T-helper 22 cell (primary cell): Measurements from ENCODE around the gene SEMA4C.
"Not testable (repeated sequence)": the region's sequence is repeated elsewhere in the genome, so short reads cannot be mapped to it uniquely, and the experiment has no call there.

ENCODE experiments used
- DNase-seq: peaks from one replicate; pipeline ENCODE4 v3.0.0-alpha.2; 2020; ENCODE audit warnings: low read depth

Gene SEMA4C

GRCh38 chr2:96897491-96898134, 27.7 kb upstream of the SEMA4C start:
- DNase-seq = no peak

DNA sequence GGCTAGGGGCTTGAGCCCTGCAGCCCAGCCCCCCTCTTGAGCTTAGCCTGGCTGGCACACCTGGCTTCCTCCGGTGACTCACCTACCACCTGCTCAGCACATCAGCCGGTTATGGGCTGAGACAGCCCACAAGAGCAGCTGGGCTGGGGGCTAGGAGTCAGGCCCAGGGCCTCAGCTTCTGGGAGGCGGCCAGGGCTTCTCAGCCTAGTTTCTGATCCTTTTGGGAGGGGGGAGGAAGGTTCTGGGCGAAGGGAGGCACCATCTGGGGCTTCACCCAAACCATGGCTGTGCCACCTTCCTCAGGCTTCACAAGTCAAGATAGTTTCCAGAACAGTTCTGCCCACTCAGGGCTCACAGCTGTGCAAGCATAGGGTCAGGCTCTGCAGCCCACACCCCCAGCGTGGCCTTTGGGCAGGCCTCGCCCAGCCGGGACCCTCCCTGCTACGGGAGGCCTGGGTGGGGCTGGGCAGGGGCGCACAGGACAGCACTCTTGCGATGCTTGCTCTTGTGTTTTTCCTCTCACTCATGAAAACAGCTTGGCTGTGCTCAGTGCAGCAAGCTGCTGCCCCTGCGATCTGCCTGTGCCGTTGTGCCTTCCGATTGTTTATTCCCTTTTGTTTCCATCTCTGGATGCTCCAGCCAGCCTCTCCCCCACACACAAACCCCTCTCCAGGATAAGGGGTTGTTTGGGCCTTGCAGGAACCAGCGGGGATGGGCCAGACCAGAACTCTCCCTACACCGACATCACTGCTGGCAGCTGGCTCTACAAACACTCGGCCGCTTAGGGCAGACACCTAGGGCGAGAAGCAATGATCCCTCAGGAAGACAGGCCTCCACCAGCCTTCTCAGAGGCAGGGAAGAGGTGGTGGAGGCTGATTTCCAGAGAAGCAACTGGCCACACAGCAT, 26.1 kb upstream of the SEMA4C start:
- DNase-seq = no peak

DNA sequence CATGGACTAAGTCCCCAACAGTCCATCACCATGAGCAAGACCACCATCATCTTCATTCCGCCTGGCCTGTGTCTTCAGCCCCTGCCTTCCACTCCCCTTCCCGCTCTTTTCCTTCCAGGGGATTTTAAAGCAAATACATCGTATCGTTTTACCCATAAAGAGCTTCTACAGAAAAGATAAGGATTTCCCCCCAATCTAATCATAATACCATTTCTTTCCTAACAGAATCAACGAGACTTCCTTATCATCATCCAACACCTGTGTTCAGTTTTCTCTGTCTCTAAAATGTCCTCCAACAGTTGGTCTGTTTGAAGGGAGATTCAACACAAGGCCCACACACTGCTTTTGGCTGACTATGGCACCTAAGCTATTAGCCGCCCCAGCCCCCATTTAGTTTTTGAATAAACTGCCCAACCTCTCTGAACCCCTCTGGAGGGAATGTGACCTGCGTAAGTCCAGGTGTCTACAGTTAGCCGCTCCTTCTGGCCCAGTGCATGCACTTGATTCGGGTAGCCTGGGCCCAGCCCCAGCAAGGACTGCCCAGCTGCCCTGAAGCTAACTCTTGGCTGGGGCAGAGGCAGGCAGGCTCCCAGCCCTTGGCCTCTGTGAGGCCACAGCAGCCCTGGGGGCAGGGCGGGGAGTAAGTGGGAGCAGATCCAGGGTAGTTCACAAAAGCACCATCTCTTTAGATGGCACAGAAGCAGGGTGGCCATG, 25.3 kb upstream of the SEMA4C start:
- DNase-seq = no peak

- no peak for DNase-seq
These were observed 24.3 kb upstream of the SEMA4C start for GRCh38 chr2:96894151-96894531.

- DNase-seq = no peak
These were observed 23.6 kb upstream of the SEMA4C start for GRCh38 chr2:96893289-96894150.

GRCh38 chr2:96891591-96892333, 21.9 kb upstream of the SEMA4C start:
- no peak for DNase-seq

DNA sequence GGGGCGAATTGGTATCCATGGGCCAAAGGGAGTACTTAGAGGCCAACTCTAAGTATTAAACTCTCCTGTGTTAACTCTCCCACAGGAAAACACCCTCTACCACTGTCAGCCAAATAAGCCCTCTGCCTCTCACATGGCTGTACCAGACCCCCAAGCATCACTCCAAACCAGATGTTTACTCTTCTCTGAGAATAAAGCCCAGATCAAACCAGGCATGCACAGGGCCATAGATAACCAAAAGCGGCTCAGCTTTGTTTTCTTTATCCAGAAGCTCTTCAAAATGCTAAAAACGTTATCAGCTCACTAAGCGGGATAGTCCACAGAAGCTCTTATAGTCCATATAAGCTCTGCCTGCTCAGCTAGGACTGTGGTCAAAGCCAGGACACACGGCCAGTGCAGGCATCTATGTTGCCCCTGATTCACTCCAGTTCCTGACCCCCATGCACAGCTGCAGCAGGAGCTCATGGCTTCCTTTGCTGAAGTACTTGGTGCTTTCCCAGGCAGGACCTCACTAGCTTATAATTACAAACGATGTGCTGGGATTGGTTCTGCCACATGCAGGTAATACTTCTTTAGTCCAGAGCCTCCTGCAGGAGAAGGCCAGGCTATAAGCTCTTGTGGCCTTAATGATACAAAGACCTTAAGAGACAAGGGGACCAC, 21.0 kb upstream of the SEMA4C start:
- no peak for DNase-seq

GRCh38 chr2:96890252-96890651, 20.4 kb upstream of the SEMA4C start:
- DNase-seq = no peak

DNA sequence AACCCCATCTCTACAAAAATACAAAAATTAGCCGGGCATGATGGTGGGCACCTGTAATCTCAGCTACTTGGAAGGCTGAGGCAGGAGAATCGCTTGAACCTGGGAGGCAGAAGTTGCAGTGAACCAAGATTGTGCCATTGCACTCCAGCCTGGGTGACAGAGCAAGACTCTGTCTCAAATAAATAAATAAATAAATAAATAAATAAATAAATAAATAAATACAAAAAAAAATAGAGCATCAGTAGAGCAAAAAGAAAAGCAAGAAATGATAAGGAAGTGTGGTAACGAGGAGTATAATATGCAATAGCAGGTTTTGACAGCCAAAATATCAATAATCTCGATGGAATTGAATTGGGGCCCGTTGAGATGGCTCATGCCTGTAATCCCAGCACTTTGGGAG, 19.6 kb upstream of the SEMA4C start:
- DNase-seq = not testable (repeated sequence)

GRCh38 chr2:96888072-96889011, 18.5 kb upstream of the SEMA4C start:
- DNase-seq = no peak

DNA sequence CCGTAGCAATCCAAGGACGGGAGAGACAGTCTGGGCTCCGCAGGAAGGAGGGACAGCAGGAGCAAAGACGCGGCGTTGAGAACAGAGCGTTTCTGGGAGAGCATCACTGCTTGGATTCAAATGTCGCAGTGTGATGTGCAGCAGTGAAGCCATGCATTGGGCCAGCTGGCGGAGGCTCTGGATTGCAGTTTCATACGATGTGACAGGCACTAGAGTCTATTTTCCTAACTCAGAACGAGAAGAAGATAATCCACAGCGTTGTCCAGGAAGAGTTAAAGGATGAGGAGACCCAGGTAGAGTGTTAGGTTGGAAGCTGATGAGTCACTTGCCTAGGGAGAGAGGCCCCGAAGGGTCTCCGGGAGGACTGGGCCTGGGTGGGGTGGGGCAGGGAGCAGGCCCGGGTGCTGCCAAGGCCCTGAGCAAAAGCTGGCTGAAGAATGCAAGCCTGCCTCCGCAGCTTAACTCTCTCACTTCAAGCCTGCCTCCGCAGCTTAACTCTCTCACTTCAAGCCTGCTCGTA, 17.7 kb upstream of the SEMA4C start:
- no peak for DNase-seq

GRCh38 chr2:96885432-96886347, 15.8 kb upstream of the SEMA4C start:
- DNase-seq = no peak

DNA sequence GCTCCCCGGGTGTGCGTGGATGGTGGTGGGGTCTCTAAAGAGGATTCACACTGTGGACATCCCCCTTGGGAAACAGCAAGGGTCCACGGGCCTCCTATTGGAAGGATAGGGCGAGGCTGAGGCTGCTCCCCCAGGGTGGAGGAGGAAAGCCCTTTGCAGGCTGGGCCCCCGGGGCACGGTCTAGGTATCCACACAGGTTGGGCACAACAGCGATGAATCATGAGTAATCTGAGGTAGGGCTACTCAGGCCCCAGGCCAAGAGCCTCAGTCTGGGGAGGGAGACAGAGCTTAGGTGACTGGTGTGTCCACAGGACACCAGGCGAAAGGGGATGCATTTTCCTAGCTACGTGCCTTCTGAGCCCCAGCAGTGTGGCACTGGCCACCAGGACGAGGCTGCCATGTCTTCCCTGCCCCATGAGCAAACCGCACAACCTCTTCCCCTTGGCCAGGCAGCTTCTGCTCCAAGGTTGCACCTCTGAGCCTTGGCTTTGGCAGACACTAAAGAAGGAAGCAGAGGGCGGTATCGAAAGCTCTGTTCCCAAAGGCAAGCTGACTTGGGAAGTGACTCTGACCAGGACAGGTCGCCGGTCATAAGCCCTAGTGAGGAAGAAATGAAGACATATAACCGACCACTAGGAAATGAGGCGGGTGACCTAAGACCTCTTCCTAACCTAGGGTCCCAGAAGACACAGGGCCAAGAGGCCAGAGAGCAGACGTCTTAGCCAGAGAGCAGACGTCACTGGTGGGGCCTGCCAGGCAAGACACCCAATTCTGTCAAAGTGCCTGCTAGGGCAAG, 14.6 kb upstream of the SEMA4C start:
- no peak for DNase-seq

DNA sequence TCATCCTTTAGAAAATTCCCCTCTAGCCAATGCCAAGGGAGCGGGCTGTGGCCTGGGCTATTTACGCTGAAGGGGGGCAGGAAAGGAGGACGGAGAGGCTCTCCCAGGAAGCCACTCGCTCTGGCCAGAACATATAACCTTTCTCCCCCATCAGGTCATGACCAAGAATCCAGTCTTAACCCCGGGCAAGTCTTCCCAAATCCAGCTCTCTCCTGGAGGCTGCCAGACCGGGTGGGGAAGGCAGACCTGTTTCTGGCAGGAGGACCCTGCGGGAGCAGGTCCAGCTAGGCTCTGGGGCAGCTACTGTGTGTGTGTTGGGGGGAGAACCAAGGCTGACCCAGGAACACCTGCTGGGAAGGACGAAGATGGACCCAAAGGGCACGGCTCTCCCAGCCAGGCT, 13.4 kb upstream of the SEMA4C start:
- DNase-seq = no peak

GRCh38 chr2:96882906-96883305, 13.0 kb upstream of the SEMA4C start:
- no peak for DNase-seq

- DNase-seq = no peak
These were observed 12.3 kb upstream of the SEMA4C start for GRCh38 chr2:96882230-96882629.
